Activated T-cell treated with anti-CD3 and anti-CD28 coated beads, Interleukin-2, amount 50 U/mL, for 72 hours (primary cell): Measurements from ENCODE around the gene NCAPD3. TPM values are rescaled to one million over a fixed set of nuclear protein-coding genes. Genes with fewer than 3 reads are reported as not detected.
A peak's percentile ranks its signal among the peaks of the same experiment; 100 is the strongest.

Experiments used
- ATAC-seq, 2 donors: fragments of 150-1000 bp; cut with Tn5 transposase; replicated peaks in 1 of 2; 2 replicates each; pipeline ENCODE4 v1.10.0; 2021; ENCODE audit warnings: moderate library complexity in 2 of 2, mild to moderate bottlenecking in 1 of 2
- DNase-seq, 2 donors: peaks; one replicate each; pipeline ENCODE4 v3.0.0; 2021 to 2022; ENCODE audit warnings: mixed read lengths in 1 of 2
- H3K27ac Mint-ChIP-seq: one replicate; pipeline ENCODE4 v1.8.0; 2022; ENCODE audit warnings: mild to moderate bottlenecking, moderate library complexity, mixed read lengths
- H3K27me3 Mint-ChIP-seq: one replicate; pipeline ENCODE4 v1.8.0; 2022; ENCODE audit warnings: low read depth, mixed read lengths
- H3K36me3 Mint-ChIP-seq, 2 donors: one replicate each; pipeline ENCODE4 v1.8.0; 2022; ENCODE audit warnings: mixed read lengths in 2 of 2, mild to moderate bottlenecking in 1 of 2; ENCODE audit not compliant: insufficient read depth in 2 of 2
- H3K4me1 Mint-ChIP-seq: one replicate; pipeline ENCODE4 v1.8.0; 2022; ENCODE audit warnings: low read depth, mixed read lengths
- H3K4me3 Mint-ChIP-seq, 2 donors: one replicate each; pipeline ENCODE4 v1.8.0; 2022; ENCODE audit warnings: mild to moderate bottlenecking in 2 of 2, mixed read lengths in 2 of 2, moderate library complexity in 2 of 2
- H3K9me3 Mint-ChIP-seq, 2 donors: one replicate each; pipeline ENCODE4 v1.8.0; 2022; ENCODE audit warnings: mixed read lengths in 2 of 2
- total RNA-seq, 2 donors: library from RNA; stranded (reverse); gene quantifications; one replicate each; pipeline ENCODE4 v1.2.3, GENCODE V29; 2022

Gene NCAPD3
- total RNA-seq, 2 donors from 2014 or later: 65.8 to 75.6 TPM

- H3K27me3 Mint-ChIP-seq: no peaks in the 10 kb centered on the region
- DNase-seq (no peak), ATAC-seq (no peak)
- H3K27ac Mint-ChIP-seq: no peak overlapping the region
- no peak overlapping the region for H3K4me3 Mint-ChIP-seq
- peaks cover 19% of the 10 kb centered on the region for H3K4me1 Mint-ChIP-seq
- H3K36me3 Mint-ChIP-seq: peaks cover 7 to 17% of the 10 kb centered on the region in 2 donors
- no peaks in the 10 kb centered on the region for H3K9me3 Mint-ChIP-seq
Observed at GRCh38 chr11:134246100-134246499, 22.3 kb upstream of the NCAPD3 start.

GRCh38 chr11:134245434-134245833 is 21.7 kb upstream of the NCAPD3 start:
- H3K4me1 Mint-ChIP-seq: peaks cover 17% of the 10 kb centered on the region
- peaks cover 5 to 17% of the 10 kb centered on the region in 2 donors for H3K36me3 Mint-ChIP-seq
- H3K9me3 Mint-ChIP-seq: no peaks in the 10 kb centered on the region
- no peak overlapping the region for H3K27ac Mint-ChIP-seq
- H3K27me3 Mint-ChIP-seq: no peaks in the 10 kb centered on the region
- DNase-seq (no peak), ATAC-seq (no peak)
- no peak overlapping the region for H3K4me3 Mint-ChIP-seq

GRCh38 chr11:134244593-134244992 is 20.8 kb upstream of the NCAPD3 start:
- H3K4me1 Mint-ChIP-seq: peaks cover 13% of the 10 kb centered on the region
- H3K36me3 Mint-ChIP-seq: peaks cover 5 to 17% of the 10 kb centered on the region in 2 donors
- no peak for ATAC-seq
- no peak overlapping the region for H3K4me3 Mint-ChIP-seq
- no peak overlapping the region for H3K27ac Mint-ChIP-seq
- DNase-seq: no peak
- H3K27me3 Mint-ChIP-seq: no peaks in the 10 kb centered on the region
- no peaks in the 10 kb centered on the region for H3K9me3 Mint-ChIP-seq

- no peak overlapping the region for H3K4me3 Mint-ChIP-seq
- H3K27me3 Mint-ChIP-seq: no peaks in the 10 kb centered on the region
- H3K9me3 Mint-ChIP-seq: no peaks in the 10 kb centered on the region
- no peak for ATAC-seq
- DNase-seq: no peak
- H3K27ac Mint-ChIP-seq: no peak overlapping the region
- H3K4me1 Mint-ChIP-seq: peaks cover 6% of the 10 kb centered on the region
- H3K36me3 Mint-ChIP-seq: peaks cover 3 to 12% of the 10 kb centered on the region in 2 donors
Observed at GRCh38 chr11:134243913-134244312, 20.1 kb upstream of the NCAPD3 start.

GRCh38 chr11:134242376-134242775 is 18.6 kb upstream of the NCAPD3 start:
- Mint-ChIP-seq H3K4me3 (no peak overlapping the region), H3K36me3 (peaks cover 2 to 7% of the 10 kb centered on the region in 2 donors), H3K27ac (no peak overlapping the region)

GRCh38 chr11:134240592-134240991 is 16.8 kb upstream of the NCAPD3 start:
- H3K27ac Mint-ChIP-seq: no peak overlapping the region
- no peak for DNase-seq
- H3K36me3 Mint-ChIP-seq: peaks cover 2 to 3% of the 10 kb centered on the region in 2 donors
- H3K4me1 Mint-ChIP-seq: no peaks in the 10 kb centered on the region
- H3K27me3 Mint-ChIP-seq: no peaks in the 10 kb centered on the region
- H3K9me3 Mint-ChIP-seq: no peaks in the 10 kb centered on the region
- no peak overlapping the region for H3K4me3 Mint-ChIP-seq
- ATAC-seq: no peak

More at GRCh38 chr11:134242376-134242775, 18.6 kb upstream of the NCAPD3 start:
- no peaks in the 10 kb centered on the region for H3K27me3 Mint-ChIP-seq
- H3K9me3 Mint-ChIP-seq: no peaks in the 10 kb centered on the region
- H3K4me1 Mint-ChIP-seq: no peaks in the 10 kb centered on the region
- ATAC-seq (no peak), DNase-seq (no peak)

- Mint-ChIP-seq H3K9me3 (no peaks in the 10 kb centered on the region), H3K4me3 (no peak overlapping the region), H3K27me3 (no peaks in the 10 kb centered on the region), H3K27ac (no peak overlapping the region), H3K4me1 (no peaks in the 10 kb centered on the region), H3K36me3 (peaks cover 2 to 3% of the 10 kb centered on the region in 2 donors)
- DNase-seq: no peak
- no peak for ATAC-seq
Observed at GRCh38 chr11:134238956-134239355, 15.2 kb upstream of the NCAPD3 start.

- peaks cover 1 to 2% of the 10 kb centered on the region in 2 donors for H3K36me3 Mint-ChIP-seq
- H3K27ac Mint-ChIP-seq: no peak overlapping the region
- H3K4me1 Mint-ChIP-seq: peaks cover 7% of the 10 kb centered on the region
Observed at GRCh38 chr11:134237557-134237922, 13.8 kb upstream of the NCAPD3 start.

GRCh38 chr11:134236834-134237556 is 13.2 kb upstream of the NCAPD3 start:
- no peaks in the 10 kb centered on the region for H3K27me3 Mint-ChIP-seq
- no peaks in the 10 kb centered on the region for H3K9me3 Mint-ChIP-seq
- no peak overlapping the region for H3K27ac Mint-ChIP-seq
- H3K4me1 Mint-ChIP-seq: peaks cover 9% of the 10 kb centered on the region
- DNase-seq (no peak), ATAC-seq (no peak)
- peaks cover 1 to 2% of the 10 kb centered on the region in 2 donors for H3K36me3 Mint-ChIP-seq
- H3K4me3 Mint-ChIP-seq: no peak overlapping the region

More at GRCh38 chr11:134237557-134237922, 13.8 kb upstream of the NCAPD3 start:
- Mint-ChIP-seq H3K9me3 (no peaks in the 10 kb centered on the region), H3K4me3 (no peak overlapping the region), H3K27me3 (no peaks in the 10 kb centered on the region)
- ATAC-seq (no peak), DNase-seq (no peak)

- peaks cover 18% of the 10 kb centered on the region for H3K4me1 Mint-ChIP-seq
- ATAC-seq (no peak), DNase-seq (no peak)
- H3K27ac Mint-ChIP-seq: no peak overlapping the region
- no peak overlapping the region for H3K4me3 Mint-ChIP-seq
- no peaks in the 10 kb centered on the region for H3K9me3 Mint-ChIP-seq
- H3K36me3 Mint-ChIP-seq: peaks cover 1 to 2% of the 10 kb centered on the region in 2 donors
- H3K27me3 Mint-ChIP-seq: no peaks in the 10 kb centered on the region
Observed at GRCh38 chr11:134235399-134235798, 11.6 kb upstream of the NCAPD3 start.

- Mint-ChIP-seq H3K27ac (no peak overlapping the region), H3K36me3 (peaks cover 2 to 3% of the 10 kb centered on the region in 2 donors), H3K9me3 (no peaks in the 10 kb centered on the region), H3K4me1 (peaks cover 35% of the 10 kb centered on the region), H3K4me3 (no peak overlapping the region), H3K27me3 (no peaks in the 10 kb centered on the region)
- ATAC-seq (no peak), DNase-seq (no peak)
Observed at GRCh38 chr11:134233729-134234179, 10.0 kb upstream of the NCAPD3 start.

- no peak overlapping the region for H3K4me3 Mint-ChIP-seq
- no peak overlapping the region for H3K27ac Mint-ChIP-seq
- peaks cover 0 to 2% of the 10 kb centered on the region in 2 donors for H3K36me3 Mint-ChIP-seq
- DNase-seq: no peak
- no peaks in the 10 kb centered on the region for H3K27me3 Mint-ChIP-seq
- no peaks in the 10 kb centered on the region for H3K9me3 Mint-ChIP-seq
- ATAC-seq: no peak
- peaks cover 50% of the 10 kb centered on the region for H3K4me1 Mint-ChIP-seq
Observed at GRCh38 chr11:134231958-134232659, 8.3 kb upstream of the NCAPD3 start.

- H3K27me3 Mint-ChIP-seq: no peaks in the 10 kb centered on the region
- no peaks in the 10 kb centered on the region for H3K9me3 Mint-ChIP-seq
- peaks cover 68% of the 10 kb centered on the region for H3K4me1 Mint-ChIP-seq
- peak overlapping the region; percentile 44 for H3K27ac Mint-ChIP-seq
- H3K4me3 Mint-ChIP-seq: peak overlapping the region in 1 of 2 donors; percentile 40
- ATAC-seq (no peak), DNase-seq (no peak)
- peaks cover 0 to 2% of the 10 kb centered on the region in 2 donors for H3K36me3 Mint-ChIP-seq
Observed at GRCh38 chr11:134230339-134230738, 6.6 kb upstream of the NCAPD3 start.
